OCI-LY7 (cell line): ENCODE results near the gene ARMC7. TPM values are rescaled to one million over a fixed set of nuclear protein-coding genes. Genes with fewer than 3 reads are reported as not detected.

Experiments used
- BruUV-seq: library from RNA; stranded (reverse); fragments of 400-500 nt; replicated peaks from 2 replicates; lab custom pipeline; 2021; lab: Mats Ljungman, UMichigan
- CTCF ChIA-PET: fragments of 300-600 bp; sonication (Branson Sonifier 250); formaldehyde crosslinking; loops from one replicate; lab custom pipeline; 2022; ENCODE audit warnings: antibody characterized with exemption; ENCODE audit not compliant: unreplicated experiment; lab: Charles Lee
- POLR2A ChIA-PET: fragments of 300-600 bp; sonication (Branson Sonifier 250); formaldehyde crosslinking; loops from one replicate; lab custom pipeline; 2022; ENCODE audit warnings: antibody characterized with exemption; lab: Charles Lee
- DNase-seq: peaks from one replicate; pipeline ENCODE4 v3.0.0-alpha.2; 2015; ENCODE audit warnings: low spot score
- H2AFZ ChIP-seq: fragments of 200-600 bp; sonication (generic), shearing (Covaris generic); 2 replicates; pipeline ENCODE4 v1.6.1; 2014; ENCODE audit warnings: mild to moderate bottlenecking, antibody characterized with exemption, low read length, moderate library complexity
- H3K27ac ChIP-seq: fragments of 200-600 bp; sonication (generic); 2 replicates; pipeline ENCODE4 v1.5.1; 2014; ENCODE audit warnings: mixed run types, low read depth, mild to moderate bottlenecking, moderate library complexity, low read length, inconsistent platforms; ENCODE audit not compliant: poor library complexity, severe bottlenecking
- H3K36me3 ChIP-seq: fragments of 200-600 bp; sonication (generic); 2 replicates; pipeline ENCODE4 v1.6.1; 2014; ENCODE audit warnings: mild to moderate bottlenecking, antibody characterized with exemption, low read length, moderate library complexity, mixed read lengths; ENCODE audit not compliant: insufficient read depth
- H3K4me1 ChIP-seq: fragments of 200-600 bp; sonication (generic); 2 replicates; pipeline ENCODE4 v1.5.1; 2014; ENCODE audit warnings: mild to moderate bottlenecking, low read length; ENCODE audit not compliant: insufficient read depth, poor library complexity, severe bottlenecking
- H3K4me2 ChIP-seq: fragments of 200-600 bp; sonication (generic); 2 replicates; pipeline ENCODE4 v1.6.1; 2014; ENCODE audit warnings: mild to moderate bottlenecking, low read length
- H3K4me3 ChIP-seq: fragments of 200-600 bp; sonication (generic); 2 replicates; pipeline ENCODE4 v1.5.1; 2014; ENCODE audit warnings: mild to moderate bottlenecking, low read depth, low read length; ENCODE audit not compliant: poor library complexity, severe bottlenecking
- H3K79me2 ChIP-seq: fragments of 200-600 bp; sonication (generic); 2 replicates; pipeline ENCODE4 v1.6.1; 2016; ENCODE audit warnings: low read depth, mild to moderate bottlenecking, low read length, moderate library complexity, mixed read lengths; ENCODE audit not compliant: insufficient read depth
- H3K9me2 ChIP-seq: fragments of 200-600 bp; sonication (generic); 2 replicates; pipeline ENCODE4 v1.6.1; 2016; ENCODE audit warnings: mild to moderate bottlenecking, low read length, mixed read lengths; ENCODE audit not compliant: insufficient read depth
- H3K9me3 ChIP-seq: fragments of 200-600 bp; sonication (generic); 2 replicates; pipeline ENCODE4 v1.6.1; 2014; ENCODE audit warnings: mild to moderate bottlenecking, mixed run types, low read length, mixed read lengths
- H4K20me1 ChIP-seq: fragments of 200-600 bp; sonication (generic); 2 replicates; pipeline ENCODE4 v1.6.1; 2014; ENCODE audit warnings: mild to moderate bottlenecking, antibody characterized with exemption, low read length, moderate library complexity, mixed read lengths; ENCODE audit not compliant: insufficient read depth
- EZH2phosphoT487 ChIP-seq: fragments of 200-600 bp; sonication (generic); IDR thresholded peaks from 2 replicates; pipeline ENCODE4 v1.6.1; 2018; ENCODE audit warnings: low read depth, borderline replicate concordance, mild to moderate bottlenecking, mixed run types, antibody characterized with exemption, low read length, moderate library complexity, mixed read lengths
- intact Hi-C: fragments of 100-400 bp; cut with micrococcal nuclease; formaldehyde crosslinking; loops from one replicate; pipeline ENCODE4 v1.10.0; 2022; ENCODE audit not compliant: unreplicated experiment
- total RNA-seq, 2 experiments: library from RNA; depleted of rRNA in 1 of 2; stranded (reverse); fragments of >200 nt in 1 of 2; shearing (Covaris generic) in 1 of 2; gene quantifications; 2 replicates each; pipeline ENCODE4 v1.2.3, GENCODE V29; 2014 to 2022
- TF ChIP-seq, protein P1 (sequence below): fragments of 200-600 bp; sonication (generic); conservative IDR thresholded peaks from 2 replicates; pipeline ENCODE4 v1.5.1; 2014; ENCODE audit warnings: mild to moderate bottlenecking, antibody characterized with exemption, low read length, moderate library complexity, mixed read lengths

The ARMC7 gene
- total RNA-seq, 2 experiments from 2014 or later, result 7.1 to 19.9 TPM

DNA sequence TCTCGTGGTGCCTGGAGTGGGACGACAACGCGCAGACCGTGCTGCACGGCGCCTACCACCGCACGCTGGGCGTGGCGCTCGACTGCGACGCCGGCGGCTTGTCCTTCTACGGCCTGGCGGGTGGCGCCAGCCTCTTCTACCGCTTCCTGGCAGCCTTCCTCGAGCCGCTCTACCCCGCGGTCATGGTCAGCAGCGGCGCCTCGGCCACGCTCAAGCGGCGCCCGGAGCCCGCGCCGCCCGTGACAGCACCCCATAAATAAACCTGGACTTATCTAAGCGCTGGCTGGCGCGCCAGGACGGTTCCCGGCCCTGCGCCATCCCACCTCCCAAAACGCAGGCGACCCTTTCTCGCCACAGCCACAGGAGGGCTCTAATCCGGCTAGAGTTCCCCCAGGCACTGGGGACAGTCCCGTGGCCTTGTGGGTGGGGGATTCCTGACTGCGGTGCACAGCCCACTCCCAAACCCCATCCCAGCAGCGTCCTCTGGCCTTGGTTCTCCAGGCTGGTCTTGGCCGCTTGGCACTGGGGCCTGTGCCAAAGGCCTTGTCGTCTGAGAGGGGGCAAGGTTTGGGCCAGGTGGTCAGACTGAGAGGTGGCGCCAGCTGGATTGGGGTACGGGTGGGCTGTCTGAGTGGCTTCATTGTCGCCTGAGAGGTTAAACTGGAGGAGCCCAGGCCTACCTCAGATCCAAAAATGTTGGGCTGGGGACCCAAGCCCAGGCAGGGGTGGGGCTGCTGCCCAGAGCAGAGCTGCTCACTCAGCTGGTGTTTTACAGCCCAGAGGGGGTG is 32.1 kb upstream of the ARMC7 start:
- Histone ChIP-seq H3K79me2 (no peaks in the 10 kb centered on the region), H3K9me2 (no peaks in the 10 kb centered on the region), H3K9me3 (no peaks in the 10 kb centered on the region), H3K4me2 (peak overlapping the region; percentile 27; the same call in 1 of the 2 replicates), H3K4me1 (no peaks in the 10 kb centered on the region), H2AFZ (peak overlapping the region; percentile 44), H3K4me3 (peak overlapping the region; percentile 35), H3K36me3 (no peaks in the 10 kb centered on the region), H3K27ac (no peak overlapping the region), H4K20me1 (no peaks in the 10 kb centered on the region)
- intact Hi-C loops, result no loop called here
- POLR2A ChIA-PET, result no interaction called here
- no TSS peak for BruUV-seq
- CTCF ChIA-PET, result interaction anchor here (0.5 kb wide), 1 partner anchor 94 kb away, joined by 4 read pairs; no protein-coding TSS in a partner anchor
- DNase-seq, result peak; percentile 56
- TF ChIP-seq, protein P1, sequence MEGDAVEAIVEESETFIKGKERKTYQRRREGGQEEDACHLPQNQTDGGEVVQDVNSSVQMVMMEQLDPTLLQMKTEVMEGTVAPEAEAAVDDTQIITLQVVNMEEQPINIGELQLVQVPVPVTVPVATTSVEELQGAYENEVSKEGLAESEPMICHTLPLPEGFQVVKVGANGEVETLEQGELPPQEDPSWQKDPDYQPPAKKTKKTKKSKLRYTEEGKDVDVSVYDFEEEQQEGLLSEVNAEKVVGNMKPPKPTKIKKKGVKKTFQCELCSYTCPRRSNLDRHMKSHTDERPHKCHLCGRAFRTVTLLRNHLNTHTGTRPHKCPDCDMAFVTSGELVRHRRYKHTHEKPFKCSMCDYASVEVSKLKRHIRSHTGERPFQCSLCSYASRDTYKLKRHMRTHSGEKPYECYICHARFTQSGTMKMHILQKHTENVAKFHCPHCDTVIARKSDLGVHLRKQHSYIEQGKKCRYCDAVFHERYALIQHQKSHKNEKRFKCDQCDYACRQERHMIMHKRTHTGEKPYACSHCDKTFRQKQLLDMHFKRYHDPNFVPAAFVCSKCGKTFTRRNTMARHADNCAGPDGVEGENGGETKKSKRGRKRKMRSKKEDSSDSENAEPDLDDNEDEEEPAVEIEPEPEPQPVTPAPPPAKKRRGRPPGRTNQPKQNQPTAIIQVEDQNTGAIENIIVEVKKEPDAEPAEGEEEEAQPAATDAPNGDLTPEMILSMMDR, result peak; percentile 64
- no peak for TF ChIP-seq EZH2phosphoT487

GRCh38 chr17:75078284-75079022 is 31.3 kb upstream of the ARMC7 start:
- peak overlapping the region; percentile 27; the same call in 1 of the 2 replicates for H3K4me2 ChIP-seq
- no peaks in the 10 kb centered on the region for H3K9me2 ChIP-seq
- BruUV-seq, result no TSS peak
- no peak overlapping the region for H3K27ac ChIP-seq
- H4K20me1 ChIP-seq, result no peaks in the 10 kb centered on the region
- CTCF ChIA-PET, result interaction anchor here (0.5 kb wide), 1 partner anchor 93 kb away, joined by 4 read pairs; no protein-coding TSS in a partner anchor
- H3K4me1 ChIP-seq, result no peaks in the 10 kb centered on the region
- H3K79me2 ChIP-seq, result no peaks in the 10 kb centered on the region
- H2AFZ ChIP-seq, result peak overlapping the region; percentile 44; the same call in 1 of the 2 replicates
- no peaks in the 10 kb centered on the region for H3K9me3 ChIP-seq
- H3K4me3 ChIP-seq, result no peak overlapping the region
- intact Hi-C loops, result no loop called here
- TF ChIP-seq, protein P1, result no peak
- no peak for TF ChIP-seq EZH2phosphoT487
- H3K36me3 ChIP-seq, result no peaks in the 10 kb centered on the region
- no peak for DNase-seq
- POLR2A ChIA-PET, result no interaction called here
